Prostate gland (tissue), 2 donors: ENCODE measurements around the gene PRKCI.
"Not testable (repeated sequence)": the region's sequence is repeated elsewhere in the genome, so short reads cannot be mapped to it uniquely, and the experiment has no call there.

Source experiments
- POLR2AphosphoS5 ChIP-seq: sonication (generic); formaldehyde crosslinking; IDR thresholded peaks from one replicate; pipeline ENCODE4 v1.6.1; 2017; ENCODE audit warnings: antibody characterized with exemption
- TF ChIP-seq, protein P1 (sequence below), 4 experiments: fragments of 200-600 bp in 2 of 4; fragments of 450-650 bp in 2 of 4; sonication (generic) in 2 of 4; IDR thresholded peaks; 1 replicate in 3 of 4; 2 replicates in 1 of 4; pipeline ENCODE4 v1.5.1; 2016 to 2019; ENCODE audit warnings: antibody characterized with exemption in 4 of 4, mild to moderate bottlenecking in 2 of 4, moderate library complexity in 2 of 4

DNA sequence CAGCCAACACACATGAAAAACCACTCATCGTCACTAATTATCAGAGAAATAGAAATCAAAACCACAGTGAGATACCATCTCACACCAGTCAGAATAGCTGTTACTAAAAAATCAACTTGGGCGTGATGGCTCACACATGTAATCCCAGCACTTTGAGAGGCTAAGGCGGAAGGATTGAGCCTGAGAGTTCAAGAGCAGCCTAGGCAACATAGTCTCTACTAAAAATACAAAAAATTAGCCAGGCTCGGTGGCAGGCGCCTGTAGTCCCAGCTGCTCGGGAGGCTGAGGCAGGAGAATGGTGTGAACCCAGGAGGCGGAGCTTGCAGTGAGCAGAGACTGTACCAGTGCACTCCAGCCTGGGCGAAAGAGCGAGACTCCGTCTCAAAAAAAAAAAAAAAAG, 55.1 kb downstream of the PRKCI start:
- TF ChIP-seq, protein P1, sequence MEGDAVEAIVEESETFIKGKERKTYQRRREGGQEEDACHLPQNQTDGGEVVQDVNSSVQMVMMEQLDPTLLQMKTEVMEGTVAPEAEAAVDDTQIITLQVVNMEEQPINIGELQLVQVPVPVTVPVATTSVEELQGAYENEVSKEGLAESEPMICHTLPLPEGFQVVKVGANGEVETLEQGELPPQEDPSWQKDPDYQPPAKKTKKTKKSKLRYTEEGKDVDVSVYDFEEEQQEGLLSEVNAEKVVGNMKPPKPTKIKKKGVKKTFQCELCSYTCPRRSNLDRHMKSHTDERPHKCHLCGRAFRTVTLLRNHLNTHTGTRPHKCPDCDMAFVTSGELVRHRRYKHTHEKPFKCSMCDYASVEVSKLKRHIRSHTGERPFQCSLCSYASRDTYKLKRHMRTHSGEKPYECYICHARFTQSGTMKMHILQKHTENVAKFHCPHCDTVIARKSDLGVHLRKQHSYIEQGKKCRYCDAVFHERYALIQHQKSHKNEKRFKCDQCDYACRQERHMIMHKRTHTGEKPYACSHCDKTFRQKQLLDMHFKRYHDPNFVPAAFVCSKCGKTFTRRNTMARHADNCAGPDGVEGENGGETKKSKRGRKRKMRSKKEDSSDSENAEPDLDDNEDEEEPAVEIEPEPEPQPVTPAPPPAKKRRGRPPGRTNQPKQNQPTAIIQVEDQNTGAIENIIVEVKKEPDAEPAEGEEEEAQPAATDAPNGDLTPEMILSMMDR (IDR thresholded peaks at IDR 0.05) = not testable (repeated sequence)
- TF ChIP-seq POLR2AphosphoS5 = not testable (repeated sequence)
